GM20431 (cell line): ENCODE measurements around the gene C2CD2L.
"Not testable (repeated sequence)": the region's sequence is repeated elsewhere in the genome, so short reads cannot be mapped to it uniquely, and the experiment has no call there.

Source experiments
- in situ Hi-C: fragments of 300-500 bp; cut with MseI, MboI; formaldehyde crosslinking; loops from one replicate; pipeline ENCODE4 v1.15.0; 2020; ENCODE audit warnings: low sequenced_read_pairs; ENCODE audit not compliant: unreplicated experiment

Gene C2CD2L

DNA sequence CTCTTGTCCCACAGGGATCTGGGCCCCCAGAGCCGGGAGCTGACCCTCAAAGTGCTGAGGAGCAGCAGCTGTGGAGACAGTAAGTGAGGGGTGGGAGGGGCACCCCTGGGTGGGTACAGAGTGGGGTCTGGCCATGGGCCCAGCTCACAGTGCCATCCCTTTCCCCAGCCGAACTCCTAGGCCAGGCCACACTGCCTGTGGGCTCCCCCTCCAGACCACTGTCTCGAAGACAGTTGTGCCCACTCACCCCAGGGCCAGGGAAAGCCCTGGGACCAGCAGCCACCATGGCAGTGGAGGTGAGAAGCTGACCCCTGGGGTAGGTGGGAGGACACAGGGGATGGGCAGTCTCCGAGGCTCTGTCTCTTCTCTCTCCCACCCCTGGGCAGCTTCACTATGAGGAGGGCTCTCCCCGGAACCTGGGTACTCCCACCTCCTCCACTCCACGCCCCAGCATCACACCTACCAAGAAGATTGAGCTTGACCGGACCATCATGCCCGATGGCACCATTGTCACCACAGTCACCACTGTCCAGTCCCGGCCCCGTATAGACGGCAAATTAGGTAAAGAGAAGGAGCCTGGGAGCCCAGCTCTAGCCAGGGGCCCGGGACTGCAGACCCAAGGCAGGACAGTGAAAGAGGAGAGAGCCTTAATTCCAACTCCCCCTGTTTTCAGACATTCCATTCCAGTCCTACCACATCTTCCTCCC lies 5.3 kb downstream of the C2CD2L start:
- in situ Hi-C loops = no loop called here

DNA sequence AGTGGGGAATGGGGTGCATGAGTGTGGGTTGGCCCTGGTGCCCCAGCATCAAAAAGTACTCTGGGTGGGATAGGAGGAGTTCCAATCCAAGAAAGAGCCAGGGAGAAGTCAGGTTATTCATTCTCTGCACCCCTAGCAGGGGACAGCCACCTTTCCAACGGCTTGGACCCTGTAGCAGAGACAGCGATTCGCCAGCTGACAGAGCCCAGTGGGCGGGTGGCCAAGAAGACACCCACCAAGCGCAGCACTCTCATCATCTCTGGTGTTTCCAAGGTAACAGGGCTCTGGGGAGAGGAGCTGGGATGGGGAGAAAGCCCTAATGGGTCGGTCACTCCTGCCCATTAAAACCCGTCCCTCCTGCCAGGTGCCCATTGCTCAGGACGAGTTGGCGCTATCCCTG lies 6.6 kb downstream of the C2CD2L start:
- in situ Hi-C loops = no loop called here

DNA sequence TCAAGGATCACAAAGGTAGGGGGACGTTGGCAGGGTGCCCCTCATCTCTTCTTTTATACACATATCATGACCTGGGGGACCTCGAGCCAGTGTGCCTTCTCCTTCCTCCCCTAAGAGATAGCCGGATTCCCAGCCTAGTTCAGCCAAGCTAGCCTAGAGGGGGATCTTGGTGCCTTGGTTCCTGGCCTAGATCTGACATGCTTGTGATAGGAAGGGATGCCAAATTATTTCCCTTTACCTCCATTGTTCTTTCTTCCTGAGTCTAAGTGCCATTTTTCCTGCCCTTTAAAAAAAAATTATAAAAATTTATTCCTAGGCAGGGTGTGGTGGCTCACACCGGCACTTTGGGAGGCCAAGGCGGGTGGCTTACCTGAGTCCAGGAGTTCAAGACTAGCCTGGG lies 7.2 kb downstream of the C2CD2L start:
- in situ Hi-C loops = no loop called here

DNA sequence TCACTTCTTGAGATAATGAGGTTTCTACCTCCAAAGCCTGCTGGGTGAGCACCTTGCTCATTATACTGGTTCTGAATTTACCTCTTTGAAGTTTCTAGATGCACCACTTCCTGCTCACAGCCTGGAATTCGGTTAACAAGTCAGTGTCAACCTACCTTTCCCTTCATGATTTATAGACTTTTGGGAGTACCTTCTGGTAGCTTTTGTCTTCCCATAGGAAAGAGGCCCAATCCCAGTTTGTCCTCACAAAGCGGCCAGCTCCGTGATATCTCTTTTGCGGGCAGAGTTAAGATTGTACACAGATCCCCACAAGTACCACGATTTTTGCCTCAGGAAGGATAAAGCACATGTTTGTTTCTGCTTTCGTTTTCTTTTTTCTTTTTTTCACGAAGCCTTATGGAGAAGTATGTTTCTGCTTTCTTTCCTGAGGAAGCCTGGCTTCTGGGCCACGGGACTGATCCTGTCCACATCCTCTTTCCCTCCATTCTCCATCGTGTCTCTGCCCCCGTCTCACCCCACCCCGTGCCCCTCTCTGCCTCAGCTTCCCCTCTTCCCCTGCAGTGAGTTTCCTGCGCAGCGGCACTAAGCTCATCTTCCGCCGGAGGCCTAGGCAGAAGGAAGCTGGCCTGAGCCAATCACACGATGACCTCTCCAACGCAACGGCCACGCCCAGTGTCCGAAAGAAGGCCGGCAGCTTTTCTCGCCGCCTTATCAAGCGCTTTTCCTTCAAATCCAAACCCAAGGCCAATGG lies 8.5 kb downstream of the C2CD2L start:
- in situ Hi-C loops = no loop called here

DNA sequence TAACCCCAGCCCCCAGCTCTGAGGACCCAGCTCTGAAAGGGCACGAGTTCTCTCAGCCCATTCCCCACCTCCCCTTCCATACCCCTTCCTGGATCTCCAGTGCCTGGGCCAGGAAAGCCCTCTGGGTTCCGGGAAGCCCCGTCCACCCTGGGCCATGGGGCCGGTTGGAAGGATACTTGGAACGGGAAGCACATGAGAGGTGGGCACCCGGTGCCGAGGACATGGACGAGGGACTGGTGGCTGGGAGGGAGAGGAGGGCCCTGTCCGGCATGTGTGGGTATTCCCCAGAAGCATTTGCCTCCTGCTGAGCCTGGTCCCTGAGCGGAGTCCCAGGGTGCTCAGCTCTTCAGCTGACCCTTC lies 9.1 kb downstream of the C2CD2L start:
- in situ Hi-C loops = no loop called here

DNA sequence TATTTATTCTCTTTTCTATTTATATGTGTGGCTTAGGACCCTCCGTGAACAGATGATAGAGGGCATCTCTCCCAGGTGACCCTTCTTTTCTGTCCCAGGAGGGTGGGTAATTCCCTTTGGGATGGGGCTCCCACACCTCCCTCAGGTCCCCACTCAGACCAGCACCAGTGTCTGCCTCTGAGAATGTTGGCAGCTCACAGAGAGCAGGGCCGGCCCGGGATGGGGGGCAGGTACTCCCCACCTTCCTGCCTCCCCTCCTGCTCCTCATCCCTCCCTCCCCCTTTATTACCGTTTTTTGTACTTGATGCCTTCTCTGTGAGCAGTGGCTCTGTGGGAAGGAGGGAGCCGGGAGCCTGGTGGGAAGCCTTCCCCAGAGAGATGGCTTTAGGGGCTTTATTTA lies 9.5 kb downstream of the C2CD2L start:
- in situ Hi-C loops = no loop called here

DNA sequence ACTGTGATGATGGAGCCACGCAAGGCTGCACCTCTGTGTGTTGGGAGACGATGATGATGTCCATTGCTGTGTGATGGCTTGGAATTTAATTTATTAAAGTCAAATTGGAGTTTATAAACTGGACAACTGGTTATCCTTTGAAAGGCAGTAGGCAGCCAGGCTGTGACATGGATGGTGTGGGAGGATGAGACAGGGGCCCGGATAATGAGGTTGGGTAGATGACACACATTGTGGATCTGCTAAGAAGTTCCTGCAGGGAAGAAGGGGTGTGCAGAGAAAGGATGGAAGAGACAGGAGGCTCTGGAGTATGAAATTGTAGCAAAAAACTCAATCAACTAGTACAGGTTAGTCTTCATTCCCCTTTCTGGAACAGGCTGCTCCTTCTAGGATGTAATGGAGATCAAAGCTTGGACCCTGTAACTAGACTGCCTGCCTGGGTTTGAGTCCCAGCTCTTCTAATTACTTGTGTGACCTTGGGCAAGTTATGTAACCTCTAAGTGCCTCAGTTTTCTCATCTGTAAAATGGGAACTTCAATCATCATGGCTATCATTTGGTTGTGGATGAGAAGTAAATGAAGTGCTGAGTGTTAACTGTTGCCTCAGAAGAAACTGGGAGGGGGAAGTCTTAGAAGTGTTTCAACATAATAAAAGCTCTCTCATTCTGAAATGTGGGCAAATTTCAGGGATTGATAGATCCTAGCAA lies 10.0 kb downstream of the C2CD2L start:
- in situ Hi-C loops = no loop called here

DNA sequence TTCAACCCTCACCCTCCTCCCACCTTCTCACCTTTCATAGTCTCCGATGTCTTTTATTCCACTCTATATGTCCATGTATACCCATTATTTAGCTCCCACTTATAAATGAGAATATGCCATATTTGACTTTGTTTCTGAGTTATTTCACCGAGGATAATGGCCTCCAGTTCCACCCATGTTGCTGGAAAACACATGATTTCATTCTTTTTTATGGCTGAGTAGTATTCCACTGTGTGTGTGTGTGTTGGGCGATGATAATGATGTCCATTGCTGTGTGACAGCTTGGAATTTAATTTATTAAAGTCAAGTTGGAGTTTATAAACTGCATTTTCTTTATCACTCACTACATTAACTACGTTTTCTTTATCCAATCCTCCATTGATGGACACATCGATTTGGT lies 11.1 kb downstream of the C2CD2L start:
- in situ Hi-C loops = no loop called here

DNA sequence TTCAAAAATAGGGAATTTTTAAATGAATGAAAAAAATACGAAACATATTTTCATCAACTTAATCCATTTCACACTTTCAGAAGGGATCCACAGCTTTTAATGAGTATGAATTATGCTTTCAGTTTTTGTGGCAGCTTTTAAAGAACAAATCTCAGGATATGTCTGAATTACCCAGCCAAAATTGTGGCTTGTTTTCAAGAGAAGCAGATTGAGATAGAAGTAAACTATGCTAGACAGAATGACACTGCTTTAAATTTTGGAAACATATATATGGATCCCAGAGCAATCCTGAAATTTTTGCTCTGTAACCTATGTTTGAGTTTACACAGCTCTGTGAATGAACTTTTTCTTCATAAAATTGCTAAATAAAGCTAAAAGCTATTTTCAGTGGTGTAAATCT lies 11.8 kb downstream of the C2CD2L start:
- in situ Hi-C loops = no loop called here

DNA sequence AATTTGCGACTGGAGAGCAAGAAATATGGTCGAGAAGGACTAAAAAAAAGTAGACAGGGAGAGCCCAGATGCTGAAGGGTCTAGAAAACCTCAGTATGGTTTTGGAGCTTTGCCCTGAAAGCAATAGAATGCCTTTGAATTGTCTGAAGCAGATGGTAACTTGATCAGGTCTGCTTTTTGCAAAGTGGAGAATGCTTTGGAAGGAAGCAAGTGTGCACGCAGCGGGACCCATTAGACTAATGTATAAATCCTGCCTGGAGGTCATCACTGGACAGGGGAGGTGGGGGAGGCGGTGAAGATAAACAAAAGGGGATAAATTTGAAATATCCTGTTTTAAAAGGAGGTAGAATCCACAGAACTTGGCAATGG lies 13.5 kb downstream of the C2CD2L start:
- in situ Hi-C loops = no loop called here

DNA sequence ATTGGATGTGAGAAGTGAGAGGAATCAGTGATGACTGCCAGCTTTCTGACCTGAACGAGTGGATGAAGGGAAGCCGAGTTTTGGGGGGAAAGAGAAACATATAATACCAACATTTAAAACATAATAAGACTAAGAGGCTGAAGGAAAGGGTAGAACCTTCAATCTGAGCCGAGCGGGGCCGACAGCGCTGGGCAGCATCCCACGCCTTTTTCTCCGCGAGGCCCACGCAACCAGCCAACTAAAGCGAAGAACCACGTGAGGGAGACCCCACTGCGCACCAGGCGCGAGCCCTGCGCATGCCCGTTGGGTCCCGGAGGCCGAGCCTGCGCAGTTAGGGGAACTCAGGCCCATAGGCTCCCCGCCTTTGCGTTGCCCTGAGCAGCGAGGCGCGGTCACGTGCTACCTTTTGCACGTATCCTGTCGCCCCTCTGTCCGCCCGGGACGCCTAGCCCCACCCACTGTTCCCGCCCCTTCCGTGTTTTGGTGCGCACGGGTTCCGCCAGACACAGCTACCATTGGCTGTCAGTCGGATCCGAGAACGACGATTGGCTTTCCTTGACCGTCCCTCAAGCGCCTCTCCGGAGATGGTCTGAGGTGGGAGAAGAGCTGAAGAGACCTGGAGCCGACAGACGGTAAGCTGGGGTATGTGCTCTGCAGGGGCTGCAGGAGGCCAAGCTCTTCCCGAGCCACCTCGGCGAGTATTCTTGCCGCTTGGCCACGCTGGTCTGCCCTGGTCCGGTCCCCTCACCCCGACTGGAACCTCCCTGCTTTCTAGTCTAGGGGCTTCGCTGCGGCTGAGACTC lies 14.1 kb downstream of the C2CD2L start, which contains the start of gene HINFP:
Gene HINFP, plus strand, starts transcription at position 573 of the 803 bp plus-strand sequence. CDS start 5,365 bp downstream, outside the sequence.
- in situ Hi-C loops = no loop called here

DNA sequence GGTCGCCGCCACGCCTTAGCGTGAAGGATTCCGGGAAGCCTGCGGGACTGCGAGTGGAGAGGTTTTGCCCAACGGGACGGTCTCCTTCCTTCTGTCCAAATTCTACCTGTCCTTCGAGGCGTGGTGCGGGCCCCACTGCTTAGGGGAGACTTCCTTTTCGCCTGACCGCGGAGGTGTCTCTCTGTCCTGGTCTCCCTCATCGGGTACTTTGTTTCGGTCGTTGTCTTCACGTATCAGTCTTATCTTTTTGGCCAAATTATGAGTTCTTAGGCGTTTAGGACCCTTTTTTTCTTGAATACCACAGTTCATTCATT lies 14.6 kb downstream of the C2CD2L start:
- in situ Hi-C loops = no loop called here

DNA sequence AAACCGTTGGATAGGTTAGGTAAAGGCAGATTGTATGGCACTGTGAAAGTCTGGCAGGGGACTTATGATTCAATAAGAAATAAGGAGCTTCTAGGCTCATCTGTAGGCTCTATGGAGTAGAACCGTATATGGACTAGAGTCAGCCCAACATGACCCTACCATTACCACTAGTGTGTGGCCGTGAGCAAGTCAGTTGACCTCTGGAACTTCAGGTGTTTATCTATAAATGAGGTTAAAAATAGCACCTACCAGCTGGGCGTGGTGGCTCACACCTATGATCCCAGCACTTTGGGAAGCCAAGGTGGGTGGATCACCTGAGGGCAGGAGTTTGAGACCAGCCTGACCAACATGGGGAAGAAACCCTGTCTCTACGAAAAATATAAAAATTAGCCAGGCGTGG lies 18.7 kb downstream of the C2CD2L start:
- in situ Hi-C loops = no loop called here

DNA sequence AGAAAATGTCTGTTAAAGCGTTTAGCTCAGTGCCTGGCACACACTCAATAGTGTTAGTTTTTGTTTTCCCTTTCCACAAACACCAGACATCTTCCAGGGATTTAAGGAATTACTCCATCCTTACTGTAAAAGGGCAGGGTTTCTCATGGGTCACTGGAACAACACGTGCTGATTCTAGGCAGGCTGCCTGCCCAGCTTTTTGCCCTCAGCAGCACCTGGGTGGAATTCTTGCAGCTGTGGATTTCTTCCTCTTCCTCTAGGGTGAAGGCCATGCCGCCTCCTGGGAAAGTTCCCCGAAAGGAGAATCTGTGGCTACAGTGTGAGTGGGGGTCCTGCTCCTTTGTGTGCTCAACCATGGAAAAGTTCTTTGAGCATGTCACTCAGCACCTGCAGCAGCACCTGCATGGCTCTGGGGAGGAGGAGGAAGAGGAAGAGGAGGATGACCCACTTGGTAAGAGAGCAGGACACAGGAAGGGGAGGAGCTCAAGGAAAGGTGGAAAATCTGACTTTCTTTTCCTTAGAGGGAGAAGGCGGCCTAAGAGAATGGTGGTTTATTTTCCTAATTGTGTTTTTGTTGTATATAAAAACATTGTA lies 19.6 kb downstream of the C2CD2L start:
- in situ Hi-C loops = no loop called here

DNA sequence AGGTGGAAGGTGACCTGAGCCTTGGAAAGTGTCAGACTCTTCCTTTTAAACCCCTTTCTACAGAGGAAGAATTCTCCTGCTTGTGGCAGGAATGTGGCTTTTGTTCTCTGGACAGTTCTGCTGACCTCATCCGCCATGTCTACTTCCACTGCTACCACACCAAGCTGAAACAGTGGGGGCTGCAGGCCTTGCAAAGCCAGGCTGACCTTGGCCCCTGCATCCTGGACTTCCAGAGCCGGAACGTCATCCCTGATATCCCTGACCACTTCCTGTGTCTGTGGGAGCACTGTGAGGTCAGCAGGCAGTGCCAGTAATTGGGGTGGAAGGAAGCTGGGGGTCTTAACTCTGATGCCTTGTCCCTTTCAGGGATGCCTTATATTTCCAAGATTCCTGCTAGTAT lies 23.5 kb downstream of the C2CD2L start:
- in situ Hi-C loops = no loop called here

DNA sequence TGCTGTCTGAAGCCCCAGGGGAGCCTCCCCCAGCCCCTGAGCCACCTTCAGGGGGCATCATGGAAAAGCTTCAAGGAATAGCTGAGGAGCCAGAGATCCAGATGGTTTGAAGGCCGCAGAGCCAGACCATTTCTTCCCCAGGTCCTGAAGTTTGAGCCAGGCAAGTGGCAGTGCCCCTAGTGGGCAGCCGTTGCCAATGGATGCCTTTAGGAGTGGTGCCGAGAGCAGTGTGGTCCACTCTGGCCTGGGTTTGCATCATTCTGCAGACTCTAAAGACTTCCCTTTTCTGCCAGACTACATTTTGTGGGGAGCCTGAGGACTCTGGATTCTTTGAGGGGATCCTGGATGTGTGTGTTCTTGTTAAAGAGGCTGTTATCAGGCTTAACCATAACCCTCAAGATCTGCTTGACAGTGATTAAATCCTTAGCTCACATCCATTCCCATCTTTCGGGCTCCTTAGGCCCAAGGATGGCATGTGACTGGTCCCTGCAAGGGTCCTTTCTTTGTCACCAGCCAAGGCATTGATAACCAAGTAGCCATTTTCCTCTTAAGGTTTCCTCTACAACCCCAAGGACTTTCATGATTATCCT lies 27.3 kb downstream of the C2CD2L start:
- in situ Hi-C loops = no loop called here

DNA sequence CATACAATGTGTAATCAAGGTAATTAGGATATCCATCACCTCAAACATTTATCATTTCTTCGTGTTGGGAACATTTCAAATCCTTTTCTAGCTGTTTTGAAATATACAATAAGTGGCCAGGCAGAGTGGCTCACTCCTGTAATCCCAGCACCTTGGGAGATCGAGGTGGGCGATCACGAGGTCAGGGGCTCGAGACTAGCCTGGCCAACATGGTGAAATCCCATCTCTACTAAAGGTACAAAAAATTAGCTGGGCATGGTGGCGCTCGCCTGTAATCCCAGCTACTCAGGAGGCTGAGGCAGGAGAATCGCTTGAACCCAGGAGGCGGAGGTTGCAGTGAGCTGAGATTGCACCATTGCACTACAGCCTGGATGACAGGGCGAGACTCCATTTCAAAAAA lies 32.1 kb downstream of the C2CD2L start:
- in situ Hi-C loops = not testable (repeated sequence)

DNA sequence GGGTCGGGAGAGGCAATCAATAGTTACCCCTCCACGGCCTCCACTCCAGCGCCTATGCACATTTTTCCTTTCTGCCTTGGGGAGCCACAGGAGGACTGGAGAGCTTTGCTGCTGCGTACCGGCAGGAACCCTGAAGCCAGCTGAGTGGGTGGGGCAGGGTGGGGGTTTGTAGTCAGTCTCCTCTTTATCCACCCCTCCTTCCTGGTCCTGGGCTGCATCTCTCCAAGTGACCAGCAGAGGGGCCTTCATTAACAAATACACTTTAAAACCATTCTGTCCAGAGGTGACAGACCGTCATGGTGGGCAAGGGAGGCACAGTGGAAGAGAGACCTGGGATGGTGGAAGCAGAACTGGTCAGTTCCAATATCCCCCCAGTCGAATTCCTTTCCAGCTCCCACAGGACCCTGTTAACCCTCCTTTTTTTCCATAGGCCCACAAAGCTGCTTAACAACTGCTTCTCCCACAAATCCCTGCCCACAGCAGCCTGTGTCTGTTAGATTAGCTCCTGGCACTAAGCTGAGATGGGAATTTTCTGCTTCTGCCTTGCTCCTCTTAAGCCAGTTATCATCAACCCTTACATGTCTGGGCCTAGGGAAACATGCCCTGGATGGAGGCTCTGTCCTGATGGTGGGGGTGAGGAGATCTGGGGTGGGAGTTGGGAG lies 37.8 kb downstream of the C2CD2L start:
- in situ Hi-C loops = no loop called here

DNA sequence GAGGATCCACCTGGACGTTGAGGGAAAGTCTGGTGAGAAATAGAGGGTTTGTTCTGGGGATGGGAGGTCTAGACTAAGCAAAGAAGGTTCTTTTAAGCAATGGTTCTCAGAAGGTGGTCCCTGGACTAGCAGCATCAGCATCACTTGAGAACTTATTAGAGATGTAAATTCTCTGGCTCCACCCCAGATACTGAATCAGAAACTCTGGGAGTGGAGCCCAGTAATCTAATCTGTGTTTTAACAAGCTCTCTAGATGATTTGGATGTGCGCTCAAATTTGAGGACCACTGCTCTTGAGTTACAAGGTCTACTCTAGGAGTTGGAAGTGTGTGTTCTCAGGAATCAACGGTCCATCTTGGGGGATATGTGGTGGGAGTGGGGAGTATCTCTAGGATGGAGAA lies 38.4 kb downstream of the C2CD2L start:
- in situ Hi-C loops = no loop called here
